Measurements from ENCODE around the gene NSMCE1. TPM values are rescaled to one million over a fixed set of nuclear protein-coding genes. Genes with fewer than 3 reads are reported as not detected.

The NSMCE1 gene
- total and polyA plus RNA-seq, 4 donors = 16.5 to 39.0 (median 21.7) TPM

- no peaks in the 10 kb centered on the region for H3K27me3 ChIP-seq (ENCODE audit: control insufficient read depth in 4 of 4, insufficient read depth in 4 of 4, low read length in 3 of 4)
- DNase-seq (ENCODE audit: low spot score) = no peak
- H3K4me3 ChIP-seq (ENCODE audit: low read depth in 1 of 3, low read length in 3 of 3) = no peak overlapping the region
- peaks cover 0 to 2% (median 0%) of the 10 kb centered on the region in 4 donors for H3K9me3 ChIP-seq (ENCODE audit: control insufficient read depth in 4 of 4, low read length in 3 of 4)
- TF ChIP-seq HNF4G (IDR thresholded peaks at IDR 0.05) = no peak
- TF ChIP-seq YY1 (IDR thresholded peaks at IDR 0.05) = no peak
- TF ChIP-seq SP1 (IDR thresholded peaks at IDR 0.05) = no peak
- no peak overlapping the region for H3K9ac ChIP-seq (ENCODE audit: low read depth in 1 of 2, low read length in 2 of 2)
- WGBS = 92% methylated on average over 13 of the region's 13 CpGs
- peaks cover 0 to 17% (median 9%) of the 10 kb centered on the region in 4 donors for H3K4me1 ChIP-seq (ENCODE audit: control insufficient read depth in 4 of 4, insufficient read depth in 4 of 4, low read length in 3 of 4)
- no peak overlapping the region for H3K27ac ChIP-seq (ENCODE audit: low read depth in 1 of 2, low read length in 2 of 2)
- H3K36me3 ChIP-seq (ENCODE audit: control insufficient read depth in 4 of 4, insufficient read depth in 3 of 4, low read depth in 1 of 4, low read length in 3 of 4) = no peaks in the 10 kb centered on the region
These were observed 91.4 kb downstream of the NSMCE1 start for GRCh38 chr16:27177031-27177774.

GRCh38 chr16:27175888-27176287 is 92.7 kb downstream of the NSMCE1 start:
- H3K4me3 ChIP-seq (ENCODE audit: low read depth in 1 of 3, low read length in 3 of 3) = no peak overlapping the region
- H3K36me3 ChIP-seq (ENCODE audit: control insufficient read depth in 4 of 4, insufficient read depth in 3 of 4, low read depth in 1 of 4, low read length in 3 of 4) = no peaks in the 10 kb centered on the region
- H3K4me1 ChIP-seq (ENCODE audit: control insufficient read depth in 4 of 4, insufficient read depth in 4 of 4, low read length in 3 of 4) = peaks cover 0 to 17% (median 9%) of the 10 kb centered on the region in 4 donors
- peaks cover 0 to 2% (median 0%) of the 10 kb centered on the region in 4 donors for H3K9me3 ChIP-seq (ENCODE audit: control insufficient read depth in 4 of 4, low read length in 3 of 4)
- no peak overlapping the region for H3K27ac ChIP-seq (ENCODE audit: low read depth in 1 of 2, low read length in 2 of 2)
- H3K9ac ChIP-seq (ENCODE audit: low read depth in 1 of 2, low read length in 2 of 2) = no peak overlapping the region
- no peak for DNase-seq (ENCODE audit: low spot score)
- no peak for TF ChIP-seq HNF4G (IDR thresholded peaks at IDR 0.05)
- no peak for TF ChIP-seq ATF3 (IDR thresholded peaks at IDR 0.05)
- no peak for TF ChIP-seq SP1 (IDR thresholded peaks at IDR 0.05)
- no peak for TF ChIP-seq NR2F2 (IDR thresholded peaks at IDR 0.05)
- no peak for TF ChIP-seq TAF1 (conservative IDR thresholded peaks at IDR 0.05)
- TF ChIP-seq, protein P1, sequence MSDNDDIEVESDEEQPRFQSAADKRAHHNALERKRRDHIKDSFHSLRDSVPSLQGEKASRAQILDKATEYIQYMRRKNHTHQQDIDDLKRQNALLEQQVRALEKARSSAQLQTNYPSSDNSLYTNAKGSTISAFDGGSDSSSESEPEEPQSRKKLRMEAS (IDR thresholded peaks at IDR 0.05) = no peak
- TF ChIP-seq FOXA2 (IDR thresholded peaks at IDR 0.05) = no peak
- TF ChIP-seq JUND (IDR thresholded peaks at IDR 0.05) = no peak
- no peak for TF ChIP-seq CTCF (IDR thresholded peaks at IDR 0.05; ENCODE audit: low read depth, low read length, missing input control)
- no peak for TF ChIP-seq HNF4A (conservative IDR thresholded peaks at IDR 0.05)
- no peak for TF ChIP-seq FOXA1 (IDR thresholded peaks at IDR 0.05)
- TF ChIP-seq RXRA (IDR thresholded peaks at IDR 0.05) = no peak
- TF ChIP-seq GABPA (IDR thresholded peaks at IDR 0.05 in 1 of 2, conservative IDR thresholded peaks at IDR 0.05 in 1 of 2) = no peak
- TF ChIP-seq ZBTB33 (IDR thresholded peaks at IDR 0.05) = no peak
- TF ChIP-seq EGR1 (IDR thresholded peaks at IDR 0.05; ENCODE audit: low read depth in 2 of 2) = no peak
- TF ChIP-seq, protein P2, sequence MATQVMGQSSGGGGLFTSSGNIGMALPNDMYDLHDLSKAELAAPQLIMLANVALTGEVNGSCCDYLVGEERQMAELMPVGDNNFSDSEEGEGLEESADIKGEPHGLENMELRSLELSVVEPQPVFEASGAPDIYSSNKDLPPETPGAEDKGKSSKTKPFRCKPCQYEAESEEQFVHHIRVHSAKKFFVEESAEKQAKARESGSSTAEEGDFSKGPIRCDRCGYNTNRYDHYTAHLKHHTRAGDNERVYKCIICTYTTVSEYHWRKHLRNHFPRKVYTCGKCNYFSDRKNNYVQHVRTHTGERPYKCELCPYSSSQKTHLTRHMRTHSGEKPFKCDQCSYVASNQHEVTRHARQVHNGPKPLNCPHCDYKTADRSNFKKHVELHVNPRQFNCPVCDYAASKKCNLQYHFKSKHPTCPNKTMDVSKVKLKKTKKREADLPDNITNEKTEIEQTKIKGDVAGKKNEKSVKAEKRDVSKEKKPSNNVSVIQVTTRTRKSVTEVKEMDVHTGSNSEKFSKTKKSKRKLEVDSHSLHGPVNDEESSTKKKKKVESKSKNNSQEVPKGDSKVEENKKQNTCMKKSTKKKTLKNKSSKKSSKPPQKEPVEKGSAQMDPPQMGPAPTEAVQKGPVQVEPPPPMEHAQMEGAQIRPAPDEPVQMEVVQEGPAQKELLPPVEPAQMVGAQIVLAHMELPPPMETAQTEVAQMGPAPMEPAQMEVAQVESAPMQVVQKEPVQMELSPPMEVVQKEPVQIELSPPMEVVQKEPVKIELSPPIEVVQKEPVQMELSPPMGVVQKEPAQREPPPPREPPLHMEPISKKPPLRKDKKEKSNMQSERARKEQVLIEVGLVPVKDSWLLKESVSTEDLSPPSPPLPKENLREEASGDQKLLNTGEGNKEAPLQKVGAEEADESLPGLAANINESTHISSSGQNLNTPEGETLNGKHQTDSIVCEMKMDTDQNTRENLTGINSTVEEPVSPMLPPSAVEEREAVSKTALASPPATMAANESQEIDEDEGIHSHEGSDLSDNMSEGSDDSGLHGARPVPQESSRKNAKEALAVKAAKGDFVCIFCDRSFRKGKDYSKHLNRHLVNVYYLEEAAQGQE (IDR thresholded peaks at IDR 0.05) = no peak
- TF ChIP-seq YY1 (IDR thresholded peaks at IDR 0.05) = no peak
- TF ChIP-seq RAD21 (IDR thresholded peaks at IDR 0.05) = no peak
- WGBS = 96% methylated on average over 8 of the region's 8 CpGs
- H3K27me3 ChIP-seq (ENCODE audit: control insufficient read depth in 4 of 4, insufficient read depth in 4 of 4, low read length in 3 of 4) = no peaks in the 10 kb centered on the region
